Spleen (tissue), 11 donors: ENCODE results near the gene MLST8. TPM values are rescaled to one million over a fixed set of nuclear protein-coding genes. Genes with fewer than 3 reads are reported as not detected.
A peak's percentile ranks its signal among the peaks of the same experiment; 100 is the strongest.

Source experiments
- DNase-seq: peaks from one replicate; pipeline ENCODE4 v3.0.0-alpha.2; 2020
- H3K27ac ChIP-seq, 8 donors: fragments of 200-600 bp; sonication (generic) in 7 of 8; 1 replicate in 4 of 8; 2 replicates in 4 of 8; pipeline versions ENCODE4 v1.5.0 to v1.8.0; 2016 to 2021; ENCODE audit warnings: inconsistent platforms in 4 of 8, mild to moderate bottlenecking in 4 of 8, moderate library complexity in 1 of 8
- H3K27me3 ChIP-seq, 7 donors: fragments of 200-600 bp; sonication (generic) in 6 of 7; replicated peaks in 1 of 7; 1 replicate in 4 of 7; 2 replicates in 3 of 7; pipeline versions ENCODE4 v1.5.0 to v1.8.0; 2016 to 2021; ENCODE audit warnings: inconsistent platforms in 3 of 7, mild to moderate bottlenecking in 1 of 7
- H3K36me3 ChIP-seq, 6 donors: fragments of 200-600 bp; sonication (generic) in 5 of 6; 1 replicate in 4 of 6; 2 replicates in 2 of 6; pipeline versions ENCODE4 v1.5.0 to v1.8.0; 2016 to 2021; ENCODE audit warnings: inconsistent platforms in 2 of 6
- H3K4me1 ChIP-seq, 6 donors: fragments of 200-600 bp; sonication (generic) in 5 of 6; 1 replicate in 3 of 6; 2 replicates in 3 of 6; pipeline versions ENCODE4 v1.5.0 to v1.8.0; 2016 to 2021; ENCODE audit warnings: inconsistent platforms in 3 of 6
- H3K4me3 ChIP-seq, 8 donors: fragments of 200-600 bp; sonication (generic) in 7 of 8; 1 replicate in 4 of 8; 2 replicates in 4 of 8; pipeline versions ENCODE4 v1.5.0 to v1.8.0; 2016 to 2021; ENCODE audit warnings: inconsistent platforms in 4 of 8, mild to moderate bottlenecking in 4 of 8, moderate library complexity in 2 of 8
- H3K9me3 ChIP-seq, 8 donors: fragments of 200-600 bp; sonication (generic) in 7 of 8; 1 replicate in 4 of 8; 2 replicates in 4 of 8; pipeline versions ENCODE4 v1.5.0 to v1.8.0; 2016 to 2021; ENCODE audit warnings: inconsistent platforms in 4 of 8
- POLR2A ChIP-seq, 3 donors: fragments of 450-650 bp; IDR thresholded peaks; one replicate each; pipeline ENCODE4 v1.5.1; 2017; ENCODE audit warnings: antibody characterized with exemption in 3 of 3, mild to moderate bottlenecking in 1 of 3
- POLR2AphosphoS5 ChIP-seq, 3 donors: sonication (generic); formaldehyde crosslinking; IDR thresholded peaks; one replicate each; pipeline ENCODE4 v1.5.1; 2017; ENCODE audit warnings: antibody characterized with exemption in 3 of 3
- WGBS, 5 donors: extraction: QIAGEN DNeasy Blood & Tissue Kit in 3 of 5; methylation state at CpG; one replicate each; pipeline versions ENCODE4 v1.1.5 to v1.1.7; 2013 to 2018; 5-methylcytosine and 5-hydroxymethylcytosine counted together
- intact Hi-C: fragments of 100-400 bp; cut with DNase I; formaldehyde crosslinking; loops from one replicate; pipeline ENCODE4 v1.15.0; 2023; ENCODE audit warnings: low total_unique reads
- polyA plus RNA-seq, 3 donors: library from polyadenylated mRNA; stranded (reverse); fragments of 200-250 nt; gene quantifications; one replicate each; pipeline ENCODE4 v1.2.1, GENCODE V29; 2013
- total RNA-seq, 7 donors: library from RNA; depleted of rRNA in 3 of 7; stranded (reverse); fragments of >200 nt in 3 of 7; fragmentation: NEBNext Ultra II Directional in 4 of 7; extraction: Animal tissue kit (Norgen Biotek cat#: 25700) in 4 of 7; gene quantifications; one replicate each; pipeline versions ENCODE4 v1.1.0 to v1.2.1, GENCODE V29; 2016 to 2021
- TF ChIP-seq, protein P1 (sequence below), 11 experiments: fragments of 200-600 bp in 7 of 11; fragments of 450-650 bp in 4 of 11; sonication (generic) in 4 of 11; IDR thresholded peaks in 8 of 11; conservative IDR thresholded peaks in 3 of 11; 1 replicate in 7 of 11; 2 replicates in 4 of 11; pipeline versions ENCODE4 v1.4.0 to v1.8.0; 2016 to 2021; ENCODE audit warnings: antibody characterized with exemption in 11 of 11, inconsistent platforms in 4 of 11, mild to moderate bottlenecking in 1 of 11
- donor health status: healthy with polysubstance abuse.
- donor health status: DM: no; HTN: no; CAD: no; lungs with moderate emphysema.
- donor health status: DM: no; HTN: no; CAD: no.
- donor health status: Bipolar disorder and iron deficiency.
- donor health status: healthy.
- donor health status: DM: no; HTN: no; CAD: no.
- donor health status: DM: yes; HTN: yes; CAD: no.

Gene MLST8
- total and polyA plus RNA-seq, 10 donors = 25.0 to 61.7 (median 40.6) TPM

DNA sequence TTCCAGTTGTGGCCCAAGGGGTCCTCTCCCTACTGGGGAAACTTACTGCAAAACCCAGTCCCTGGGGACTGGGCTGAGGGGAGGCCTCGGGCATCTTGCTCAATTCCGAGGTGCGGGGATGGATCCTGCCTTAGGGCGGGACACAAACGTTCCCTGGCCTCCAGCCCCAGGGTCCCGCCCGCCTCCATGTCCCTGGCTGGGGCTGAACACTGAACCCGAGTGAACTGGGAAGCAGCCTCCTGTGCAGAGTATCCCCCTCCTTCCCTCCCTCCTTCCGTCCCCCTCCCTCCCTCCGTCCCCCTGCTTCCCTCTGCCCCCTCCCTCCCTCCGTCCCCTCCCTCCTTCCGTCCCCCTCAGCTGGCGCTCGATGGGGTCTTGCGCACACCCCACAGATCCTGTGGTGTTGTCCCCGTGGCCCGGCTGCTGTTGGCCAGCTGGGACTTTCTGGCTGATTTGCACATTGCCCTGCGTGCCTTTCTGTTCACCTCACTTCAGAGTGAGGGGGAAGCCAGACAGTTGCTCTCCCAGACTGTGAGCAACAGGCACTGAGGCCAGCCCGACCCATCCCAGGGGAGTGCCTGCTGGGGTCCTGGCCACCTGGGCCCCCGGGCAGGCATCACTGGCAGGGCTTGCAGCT lies 44.2 kb upstream of the MLST8 start:
- H3K27ac ChIP-seq = peak overlapping the region in 5 of 8 donors; percentile 11 to 95 (median 49)
- peaks cover 20 to 76% (median 52%) of the 10 kb centered on the region in 6 donors for H3K4me1 ChIP-seq
- no peaks in the 10 kb centered on the region for H3K27me3 ChIP-seq
- DNase-seq = no peak
- WGBS, 5 donors = 63 to 75% (median 70%) methylated on average over 17 to 20 of the region's 20 CpGs
- no peak overlapping the region for H3K4me3 ChIP-seq
- intact Hi-C loops = no loop called here
- TF ChIP-seq, protein P1, sequence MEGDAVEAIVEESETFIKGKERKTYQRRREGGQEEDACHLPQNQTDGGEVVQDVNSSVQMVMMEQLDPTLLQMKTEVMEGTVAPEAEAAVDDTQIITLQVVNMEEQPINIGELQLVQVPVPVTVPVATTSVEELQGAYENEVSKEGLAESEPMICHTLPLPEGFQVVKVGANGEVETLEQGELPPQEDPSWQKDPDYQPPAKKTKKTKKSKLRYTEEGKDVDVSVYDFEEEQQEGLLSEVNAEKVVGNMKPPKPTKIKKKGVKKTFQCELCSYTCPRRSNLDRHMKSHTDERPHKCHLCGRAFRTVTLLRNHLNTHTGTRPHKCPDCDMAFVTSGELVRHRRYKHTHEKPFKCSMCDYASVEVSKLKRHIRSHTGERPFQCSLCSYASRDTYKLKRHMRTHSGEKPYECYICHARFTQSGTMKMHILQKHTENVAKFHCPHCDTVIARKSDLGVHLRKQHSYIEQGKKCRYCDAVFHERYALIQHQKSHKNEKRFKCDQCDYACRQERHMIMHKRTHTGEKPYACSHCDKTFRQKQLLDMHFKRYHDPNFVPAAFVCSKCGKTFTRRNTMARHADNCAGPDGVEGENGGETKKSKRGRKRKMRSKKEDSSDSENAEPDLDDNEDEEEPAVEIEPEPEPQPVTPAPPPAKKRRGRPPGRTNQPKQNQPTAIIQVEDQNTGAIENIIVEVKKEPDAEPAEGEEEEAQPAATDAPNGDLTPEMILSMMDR (IDR thresholded peaks at IDR 0.05 in 8 of 11, conservative IDR thresholded peaks at IDR 0.05 in 3 of 11) = no peak
- peak in 1 of 3 donors; percentile 12 for TF ChIP-seq POLR2AphosphoS5 (IDR thresholded peaks at IDR 0.05)
- H3K36me3 ChIP-seq = peaks cover 0 to 46% (median 4%) of the 10 kb centered on the region in 6 donors
- no peaks in the 10 kb centered on the region for H3K9me3 ChIP-seq

DNA sequence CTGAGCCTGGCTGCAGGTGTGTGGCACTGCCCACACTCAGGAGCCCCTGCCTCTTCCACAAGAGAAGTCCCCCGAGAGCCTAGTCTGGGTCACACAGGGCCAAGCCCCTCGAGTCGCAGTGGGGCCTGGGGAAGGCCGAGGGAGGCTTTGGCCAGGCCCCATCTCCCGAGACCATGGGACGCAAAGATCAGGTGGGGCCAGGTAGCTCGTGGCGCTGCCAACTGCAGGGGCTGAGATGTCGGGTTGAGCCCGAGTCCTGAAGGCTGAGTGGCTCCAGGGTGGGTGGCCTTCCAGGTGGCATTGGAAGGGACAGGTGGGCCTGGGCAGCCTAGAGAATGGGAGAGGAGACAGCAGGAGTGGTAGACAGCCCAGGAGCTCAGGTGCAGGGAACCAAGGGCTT lies 43.3 kb upstream of the MLST8 start:
- Histone ChIP-seq H3K4me3 (no peak overlapping the region), H3K4me1 (peaks cover 17 to 73% (median 43%) of the 10 kb centered on the region in 6 donors), H3K27ac (peak overlapping the region in 2 of 8 donors; percentile 28 to 95), H3K9me3 (no peaks in the 10 kb centered on the region), H3K27me3 (no peaks in the 10 kb centered on the region), H3K36me3 (peaks cover 0 to 55% (median 13%) of the 10 kb centered on the region in 6 donors)
- TF ChIP-seq, protein P1 (IDR thresholded peaks at IDR 0.05 in 8 of 11, conservative IDR thresholded peaks at IDR 0.05 in 3 of 11) = no peak
- TF ChIP-seq POLR2A (IDR thresholded peaks at IDR 0.05) (no peak), POLR2AphosphoS5 (IDR thresholded peaks at IDR 0.05) (no peak)
- no peak for DNase-seq
- 92 to 98% (median 96%) methylated on average over 10 of the region's 10 CpGs for WGBS, 5 donors
- intact Hi-C loops = no loop called here

DNA sequence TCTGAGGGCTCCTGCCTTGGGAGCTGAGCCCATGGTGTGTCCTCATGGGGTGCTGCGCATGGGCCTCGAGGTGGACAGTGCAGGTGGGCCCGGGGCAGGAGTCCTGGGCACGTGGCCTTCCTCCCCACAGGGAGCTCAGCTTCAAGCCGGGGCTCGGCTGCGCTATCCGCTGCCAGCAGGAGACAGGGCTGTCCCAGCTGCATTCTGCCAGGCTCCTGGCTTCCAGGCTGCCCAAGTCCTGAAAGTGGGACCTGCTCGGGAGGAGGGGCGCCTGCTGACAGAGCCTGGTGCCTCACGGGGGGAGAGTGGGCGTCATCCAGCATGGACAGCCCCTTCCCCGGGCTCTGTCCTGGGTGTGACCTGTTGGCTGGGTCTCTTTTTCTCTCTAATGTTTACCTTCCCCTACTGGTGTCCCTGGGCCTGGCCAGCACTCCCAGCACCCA lies 42.6 kb upstream of the MLST8 start:
- Histone ChIP-seq H3K4me1 (peaks cover 9 to 73% (median 37%) of the 10 kb centered on the region in 6 donors), H3K27ac (peak overlapping the region in 1 of 8 donors; percentile 13), H3K27me3 (no peaks in the 10 kb centered on the region), H3K36me3 (peaks cover 0 to 60% (median 19%) of the 10 kb centered on the region in 6 donors), H3K4me3 (no peak overlapping the region), H3K9me3 (no peaks in the 10 kb centered on the region)
- TF ChIP-seq, protein P1 (IDR thresholded peaks at IDR 0.05 in 8 of 11, conservative IDR thresholded peaks at IDR 0.05 in 3 of 11) = no peak
- TF ChIP-seq POLR2A (IDR thresholded peaks at IDR 0.05) (no peak), POLR2AphosphoS5 (IDR thresholded peaks at IDR 0.05) (no peak)
- WGBS, 5 donors = 95 to 99% (median 97%) methylated on average over 10 to 13 of the region's 13 CpGs; no CpG with 5 or more reads in 1 of the 5 donors
- no peak for DNase-seq
- intact Hi-C loops = no loop called here

DNA sequence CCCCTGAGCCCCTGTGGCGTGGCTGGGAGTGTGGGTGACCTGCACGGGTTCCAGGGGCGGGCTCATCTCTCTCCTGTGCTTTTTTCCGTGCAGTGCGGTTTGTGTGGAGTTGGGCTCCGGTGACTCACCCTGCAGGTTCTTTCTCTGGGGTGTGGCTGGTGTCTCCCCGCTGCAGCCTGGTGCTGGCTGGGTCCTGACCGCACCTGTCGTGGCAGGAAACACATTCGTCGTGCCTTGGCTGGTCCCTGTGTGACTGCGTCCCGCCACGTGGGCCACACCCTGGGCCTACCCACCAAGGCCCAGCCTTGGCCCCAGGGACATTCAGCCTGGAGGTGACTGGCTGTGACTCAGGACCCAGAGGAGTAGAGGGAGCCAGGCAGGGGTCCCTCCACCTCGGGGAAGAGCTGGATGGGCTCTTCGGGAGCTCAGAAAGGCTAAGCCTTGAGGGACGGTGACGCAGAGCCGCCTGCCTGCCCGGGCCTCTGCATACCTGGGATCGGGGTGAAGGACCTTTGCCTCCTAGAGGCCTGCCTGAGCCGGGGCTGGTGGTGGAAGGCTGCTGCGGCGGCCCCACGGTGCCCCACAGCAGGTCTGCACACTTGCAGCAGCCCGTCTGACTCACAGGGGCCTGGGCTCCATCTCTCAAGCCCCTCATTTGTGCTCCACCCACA lies 41.9 kb upstream of the MLST8 start:
- TF ChIP-seq POLR2AphosphoS5 (IDR thresholded peaks at IDR 0.05) (no peak), POLR2A (IDR thresholded peaks at IDR 0.05) (no peak)
- TF ChIP-seq, protein P1 (IDR thresholded peaks at IDR 0.05 in 8 of 11, conservative IDR thresholded peaks at IDR 0.05 in 3 of 11) = no peak
- no peaks in the 10 kb centered on the region for H3K27me3 ChIP-seq
- H3K27ac ChIP-seq = peak overlapping the region in 1 of 8 donors; percentile 13
- H3K36me3 ChIP-seq = peaks cover 0 to 60% (median 26%) of the 10 kb centered on the region in 6 donors
- H3K9me3 ChIP-seq = no peaks in the 10 kb centered on the region
- intact Hi-C loops = no loop called here
- WGBS, 5 donors = 86 to 93% (median 91%) methylated on average over 14 to 26 of the region's 26 CpGs
- H3K4me3 ChIP-seq = no peak overlapping the region
- DNase-seq = no peak
- H3K4me1 ChIP-seq = peaks cover 6 to 72% (median 33%) of the 10 kb centered on the region in 6 donors
